B cell (primary cell): ENCODE measurements around the gene SERGEF. TPM values are rescaled to one million over a fixed set of nuclear protein-coding genes. Genes with fewer than 3 reads are reported as not detected.

ENCODE experiments used
- ATAC-seq: fragments of 200-7000 bp; cut with Tn5 transposase; one replicate; pipeline ENCODE4 v1.10.0; 2021; ENCODE audit warnings: low read depth, mild to moderate bottlenecking, moderate number of reproducible peaks, moderate library complexity
- CTCF ChIA-PET: fragments of 350-600 bp; sonication (Branson Sonifier 250); formaldehyde crosslinking; loops from one replicate; lab custom pipeline; 2021; ENCODE audit warnings: antibody characterized with exemption, inconsistent platforms; lab: Charles Lee
- POLR2A ChIA-PET: fragments of 350-600 bp; sonication (Branson Sonifier 250); formaldehyde crosslinking; loops from one replicate; lab custom pipeline; 2021; ENCODE audit warnings: antibody characterized with exemption; lab: Charles Lee
- DNase-seq: peaks from one replicate; pipeline ENCODE4 v3.0.0; 2013
- H2AFZ ChIP-seq: 2 replicates; pipeline ENCODE4 v1.6.1; 2012; ENCODE audit warnings: mild to moderate bottlenecking, low read depth, low read length; ENCODE audit not compliant: insufficient read depth, poor library complexity, severe bottlenecking
- H3K27ac ChIP-seq, 2 donors: 1 replicate in 1 of 2; 2 replicates in 1 of 2; pipeline ENCODE4 v1.5.1; 2012 to 2013; ENCODE audit warnings: low read length in 2 of 2, mild to moderate bottlenecking in 2 of 2, moderate library complexity in 1 of 2
- H3K27me3 ChIP-seq, 4 experiments: fragments of 200-600 bp in 1 of 4; sonication (generic) in 1 of 4; replicated peaks in 1 of 4; 1 replicate in 2 of 4; 2 replicates in 2 of 4; pipeline versions ENCODE4 v1.6.1 to v1.7.0; 2013 to 2016; ENCODE audit warnings: low read length in 3 of 4, mild to moderate bottlenecking in 2 of 4, mixed read lengths in 1 of 4, moderate library complexity in 1 of 4; ENCODE audit not compliant: insufficient read depth in 4 of 4, control insufficient read depth in 3 of 4; ENCODE audit errors: control extremely low read depth in 1 of 4
- H3K36me3 ChIP-seq, 2 experiments: replicated peaks in 1 of 2; 1 replicate in 1 of 2; 2 replicates in 1 of 2; pipeline versions ENCODE4 v1.6.1 to v1.7.1; 2013; ENCODE audit warnings: low read length in 1 of 2; ENCODE audit not compliant: insufficient read depth in 2 of 2, control insufficient read depth in 1 of 2; ENCODE audit errors: control extremely low read depth in 1 of 2, extremely low read depth in 1 of 2
- H3K4me1 ChIP-seq, 2 donors: fragments of 200-600 bp in 1 of 2; sonication (generic) in 1 of 2; 1 replicate in 1 of 2; 2 replicates in 1 of 2; pipeline versions ENCODE4 v1.5.1 to v1.6.1; 2013 to 2017; ENCODE audit warnings: low read length in 2 of 2; ENCODE audit not compliant: control insufficient read depth in 2 of 2, insufficient read depth in 2 of 2
- H3K4me2 ChIP-seq: replicated peaks from 2 replicates; pipeline ENCODE3; 2012; ENCODE audit warnings: mild to moderate bottlenecking, low read depth, low read length; ENCODE audit not compliant: poor library complexity, severe bottlenecking
- H3K4me3 ChIP-seq, 5 experiments: fragments of 200-600 bp in 1 of 5; sonication (generic) in 1 of 5; 1 replicate in 3 of 5; 2 replicates in 2 of 5; pipeline versions ENCODE4 v1.5.1 to v1.7.0; 2011 to 2016; ENCODE audit warnings: low read length in 4 of 5, mild to moderate bottlenecking in 4 of 5, low read depth in 2 of 5, control low read depth in 1 of 5, moderate library complexity in 1 of 5; ENCODE audit not compliant: insufficient read depth in 1 of 5; ENCODE audit errors: control extremely low read depth in 1 of 5, extremely low read depth in 1 of 5
- H3K79me2 ChIP-seq: fragments of 200-600 bp; sonication (generic); one replicate; pipeline ENCODE4 v1.6.0; 2016; ENCODE audit warnings: low read length; ENCODE audit not compliant: control insufficient read depth, insufficient read depth
- H3K9ac ChIP-seq: fragments of 200-600 bp; sonication (generic); 2 replicates; pipeline ENCODE4 v1.6.1; 2017; ENCODE audit warnings: mild to moderate bottlenecking, low read length, moderate library complexity
- H3K9me3 ChIP-seq, 3 donors: one replicate each; pipeline versions ENCODE4 v1.6.1 to v1.7.1; 2013; ENCODE audit warnings: low read length in 2 of 3; ENCODE audit not compliant: control insufficient read depth in 2 of 3, insufficient read depth in 1 of 3; ENCODE audit errors: control extremely low read depth in 1 of 3
- H4K20me1 ChIP-seq: 2 replicates; pipeline ENCODE4 v1.6.0; 2012; ENCODE audit warnings: mild to moderate bottlenecking, low read length; ENCODE audit not compliant: insufficient read depth, control insufficient read depth, poor library complexity, severe bottlenecking
- H3K27ac Mint-ChIP-seq: one replicate; pipeline ENCODE4 v1.8.0; 2021; ENCODE audit warnings: mixed read lengths
- H3K27me3 Mint-ChIP-seq: one replicate; pipeline ENCODE4 v1.8.0; 2021; ENCODE audit warnings: mixed read lengths
- H3K4me1 Mint-ChIP-seq: one replicate; pipeline ENCODE4 v1.8.0; 2021; ENCODE audit warnings: mixed read lengths
- H3K4me3 Mint-ChIP-seq: one replicate; pipeline ENCODE4 v1.8.0; 2021; ENCODE audit warnings: mixed read lengths
- H3K9me3 Mint-ChIP-seq: one replicate; pipeline ENCODE4 v1.8.0; 2022; ENCODE audit warnings: mixed read lengths; ENCODE audit not compliant: insufficient read depth
- CTCF ChIP-seq: fragments of 200-600 bp; IDR thresholded peaks from one replicate; pipeline ENCODE4 v1.8.0; 2022; ENCODE audit warnings: antibody characterized with exemption, mild to moderate bottlenecking
- EZH2 ChIP-seq: IDR thresholded peaks from 2 replicates; pipeline ENCODE4 v1.6.1; 2012; ENCODE audit warnings: borderline replicate concordance, low read depth, mild to moderate bottlenecking, moderate library complexity, low read length; ENCODE audit not compliant: insufficient read depth, poor library complexity, severe bottlenecking
- WGBS: methylation state at CpG from one replicate; pipeline ENCODE4 v1.1.5; 2013; ENCODE audit warnings: missing lambda C conversion rate; ENCODE audit not compliant: insufficient coverage; 5-methylcytosine and 5-hydroxymethylcytosine counted together
- intact Hi-C: fragments of 100-400 bp; cut with micrococcal nuclease; formaldehyde crosslinking; loops from one replicate; pipeline ENCODE4 v1.10.0; 2022
- polyA plus RNA-seq: library from polyadenylated mRNA; depleted of rRNA; stranded (reverse); fragments of >200 nt; gene quantifications from 2 replicates; pipeline ENCODE4 v1.2.3, GENCODE V29; 2012
- total RNA-seq, 2 donors: library from RNA; stranded (reverse); fragments of 120-200 nt in 1 of 2; gene quantifications; 1 replicate in 1 of 2; 2 replicates in 1 of 2; pipeline versions ENCODE4 v1.2.3 to v1.2.4, GENCODE V29; 2013 to 2022

The SERGEF gene
- total and polyA plus RNA-seq, 2 donors (not counting 1 experiment from before 2014, with no cell fraction given) = 24.2 to 54.3 TPM

- Histone ChIP-seq H3K4me1 (no peaks in the 10 kb centered on the region), H3K36me3 (no peaks in the 10 kb centered on the region), H3K9ac (no peak overlapping the region), H3K79me2 (no peaks in the 10 kb centered on the region), H3K4me2 (no peak overlapping the region), H3K27ac (no peak overlapping the region), H3K9me3 (peaks cover 0 to 6% (median 0%) of the 10 kb centered on the region in 3 donors), H3K4me3 (no peak overlapping the region), H2AFZ (no peak overlapping the region), H3K27me3 (peaks cover 0 to 10% (median 2%) of the 10 kb centered on the region in 4 experiments), H4K20me1 (no peaks in the 10 kb centered on the region)
- DNase-seq (no peak), ATAC-seq (no peak)
- Mint-ChIP-seq H3K4me1 (no peaks in the 10 kb centered on the region), H3K9me3 (no peaks in the 10 kb centered on the region), H3K4me3 (no peak overlapping the region), H3K27ac (no peak overlapping the region), H3K27me3 (peaks cover 34% of the 10 kb centered on the region)
- WGBS = 68% methylated on average over 8 of the region's 10 CpGs
- ChIA-PET CTCF (interaction anchor here (2.0 kb wide), 1 partner anchor 14 kb away, joined by 9 read pairs; no protein-coding TSS in a partner anchor), POLR2A (no interaction called here)
- TF ChIP-seq EZH2 (no peak), CTCF (no peak)
- intact Hi-C loops = no loop called here
Measured at GRCh38 chr11:17744151-17744940, 268.5 kb downstream of the SERGEF start.

GRCh38 chr11:17743808-17744119, 269.1 kb downstream of the SERGEF start:
- Histone ChIP-seq H3K9me3 (peaks cover 0 to 6% (median 0%) of the 10 kb centered on the region in 3 donors), H3K4me3 (no peak overlapping the region), H3K27me3 (peaks cover 0 to 10% (median 2%) of the 10 kb centered on the region in 4 experiments), H3K4me2 (no peak overlapping the region), H3K36me3 (no peaks in the 10 kb centered on the region), H4K20me1 (no peaks in the 10 kb centered on the region), H3K27ac (no peak overlapping the region), H3K9ac (no peak overlapping the region), H2AFZ (no peak overlapping the region), H3K4me1 (no peaks in the 10 kb centered on the region), H3K79me2 (no peaks in the 10 kb centered on the region)
- ChIA-PET POLR2A (no interaction called here), CTCF (interaction anchor here (2.0 kb wide), 1 partner anchor 13 kb away, joined by 9 read pairs; no protein-coding TSS in a partner anchor)
- H3K27ac Mint-ChIP-seq = no peak overlapping the region
- no peak overlapping the region for H3K4me3 Mint-ChIP-seq
- H3K9me3 Mint-ChIP-seq = no peaks in the 10 kb centered on the region
- intact Hi-C loops = no loop called here
- DNase-seq = no peak
- H3K27me3 Mint-ChIP-seq = peaks cover 34% of the 10 kb centered on the region
- no peak for ATAC-seq
- no peaks in the 10 kb centered on the region for H3K4me1 Mint-ChIP-seq
- WGBS = 85% methylated on average over 4 of the region's 5 CpGs
- TF ChIP-seq CTCF (no peak), EZH2 (no peak)
